ENCODE measurements around the gene POLE.

Gene POLE

DNA sequence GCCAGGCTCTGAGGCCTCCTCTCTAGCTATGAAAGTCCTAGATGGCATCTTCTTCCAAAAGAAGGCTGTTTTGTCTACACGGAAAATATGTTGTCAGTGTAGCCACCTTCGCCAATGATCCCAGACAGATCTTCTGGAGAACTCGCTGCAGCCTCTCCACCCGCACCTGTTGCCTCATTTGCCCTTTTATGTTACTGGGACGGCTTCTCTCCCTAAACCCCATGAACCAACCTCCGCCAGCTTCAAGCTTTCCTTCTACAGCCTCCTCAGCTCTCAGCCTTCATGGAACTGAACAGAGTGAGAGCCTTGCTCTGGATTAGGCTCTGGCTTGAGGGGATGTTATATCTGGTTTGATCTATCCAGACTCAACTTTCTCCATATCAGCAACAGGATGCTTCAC lies 57.8 kb downstream of the POLE start:
- no peak for DNase-seq (ENCODE audit: low spot score)

DNA sequence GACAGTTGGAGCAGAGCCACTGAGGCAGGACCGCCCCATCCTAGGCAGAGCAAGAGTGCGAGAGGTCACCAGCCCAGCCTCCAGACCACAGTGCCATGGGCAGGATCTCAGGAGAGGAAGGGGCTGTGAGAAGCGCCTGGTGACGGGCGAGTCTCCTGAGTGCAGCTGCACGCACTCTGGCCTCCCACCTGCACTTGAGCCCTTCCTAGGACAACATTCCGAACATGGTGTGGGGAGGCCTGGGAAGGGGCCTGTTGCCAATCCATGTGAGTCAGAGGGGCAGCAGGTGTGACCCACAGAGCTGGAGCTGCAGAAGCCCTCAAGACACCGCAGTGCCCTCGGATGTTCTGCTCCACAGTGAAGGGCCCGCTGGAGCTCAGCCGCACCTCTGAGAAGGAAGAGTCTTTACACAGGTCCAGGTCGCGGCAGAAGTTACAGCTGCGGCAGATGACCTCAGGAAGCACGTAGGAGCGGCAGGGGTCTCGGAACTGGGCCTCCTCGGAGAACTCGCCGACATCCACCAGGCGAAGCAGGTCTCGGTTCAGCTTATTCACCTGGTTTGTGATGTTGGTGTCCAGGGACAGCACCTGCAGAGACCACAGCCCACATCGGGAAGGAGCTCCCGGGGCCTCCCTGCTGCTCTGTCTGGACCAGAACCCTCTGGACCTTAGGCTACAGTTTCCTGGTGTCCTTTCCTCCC lies 61.3 kb downstream of the POLE start:
- DNase-seq (ENCODE audit: low spot score), result no peak

GRCh38 chr12:132624910-132625630 lies 62.1 kb downstream of the POLE start:
- DNase-seq (ENCODE audit: low spot score), result no peak

GRCh38 chr12:132624186-132624855 lies 62.8 kb downstream of the POLE start:
- no peak for DNase-seq (ENCODE audit: low spot score)

DNA sequence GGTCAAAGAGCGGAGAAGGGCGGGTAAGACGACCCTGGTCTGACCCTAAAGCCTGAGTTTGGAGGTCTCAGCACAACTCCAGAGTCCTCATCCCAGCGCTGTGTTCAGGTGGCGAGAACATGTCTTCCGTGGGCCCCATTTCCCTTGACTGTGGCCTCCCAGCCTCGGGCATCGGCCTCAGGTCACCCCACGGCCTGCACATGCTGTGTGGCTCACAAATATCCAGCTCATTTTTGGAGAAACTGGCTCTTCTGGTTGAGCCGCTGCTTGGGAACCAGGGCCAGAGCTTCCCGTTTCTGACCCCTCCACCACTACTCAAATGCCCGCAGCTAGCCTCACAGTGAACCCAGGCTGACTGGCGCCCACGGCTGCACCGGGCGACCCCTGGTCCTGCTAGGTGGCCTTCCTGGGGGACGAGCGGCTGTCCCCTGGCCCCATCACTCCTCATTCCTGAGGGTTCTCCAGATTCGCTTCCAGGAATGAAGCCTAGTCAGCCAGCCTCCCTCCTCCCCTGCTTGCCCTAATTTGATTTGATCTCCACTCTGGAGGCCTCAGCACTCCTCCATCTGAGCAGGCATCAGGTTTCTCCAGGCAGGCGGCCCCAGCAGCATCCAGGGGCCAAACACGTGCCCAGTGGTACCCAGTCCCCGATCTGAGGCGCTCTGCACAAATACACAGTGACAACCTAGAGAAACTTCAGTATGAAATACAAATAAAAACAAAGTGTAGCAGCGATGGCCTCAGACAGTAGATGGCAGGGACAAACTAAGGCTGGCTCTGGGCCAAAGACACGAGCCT lies 63.9 kb downstream of the POLE start:
- DNase-seq (ENCODE audit: low spot score), result no peak

DNA sequence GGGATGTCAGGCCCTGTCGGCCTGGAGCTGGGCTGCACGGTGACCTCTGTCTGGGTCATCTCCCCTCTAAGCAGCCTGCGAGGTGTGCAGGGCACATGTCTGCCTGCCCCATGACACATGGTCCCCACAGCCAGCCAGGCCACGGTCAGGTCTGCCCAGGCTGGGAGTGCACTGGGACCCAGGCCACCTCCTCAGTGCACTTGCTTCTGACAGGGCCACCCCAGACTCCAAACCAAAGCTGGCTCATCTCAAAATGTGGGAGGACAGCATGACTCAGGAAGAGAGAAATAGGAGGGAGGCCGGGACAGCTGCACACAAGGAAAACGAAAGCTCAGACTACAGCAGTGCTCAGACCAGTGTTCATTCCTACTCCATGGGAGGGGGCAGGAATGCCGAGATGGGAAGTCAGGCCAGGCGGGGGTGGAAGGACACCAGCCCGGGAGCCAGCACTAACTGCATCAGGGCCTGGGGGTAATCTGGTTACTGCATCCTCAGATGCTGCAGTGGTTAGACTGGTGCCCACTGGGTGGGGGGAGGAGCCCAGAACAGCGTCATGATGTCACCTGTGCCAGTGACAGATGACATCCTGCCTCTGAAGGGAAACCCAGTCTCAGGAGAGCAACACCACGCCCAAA lies 64.6 kb downstream of the POLE start:
- DNase-seq (ENCODE audit: low spot score), result peak; percentile 82

DNA sequence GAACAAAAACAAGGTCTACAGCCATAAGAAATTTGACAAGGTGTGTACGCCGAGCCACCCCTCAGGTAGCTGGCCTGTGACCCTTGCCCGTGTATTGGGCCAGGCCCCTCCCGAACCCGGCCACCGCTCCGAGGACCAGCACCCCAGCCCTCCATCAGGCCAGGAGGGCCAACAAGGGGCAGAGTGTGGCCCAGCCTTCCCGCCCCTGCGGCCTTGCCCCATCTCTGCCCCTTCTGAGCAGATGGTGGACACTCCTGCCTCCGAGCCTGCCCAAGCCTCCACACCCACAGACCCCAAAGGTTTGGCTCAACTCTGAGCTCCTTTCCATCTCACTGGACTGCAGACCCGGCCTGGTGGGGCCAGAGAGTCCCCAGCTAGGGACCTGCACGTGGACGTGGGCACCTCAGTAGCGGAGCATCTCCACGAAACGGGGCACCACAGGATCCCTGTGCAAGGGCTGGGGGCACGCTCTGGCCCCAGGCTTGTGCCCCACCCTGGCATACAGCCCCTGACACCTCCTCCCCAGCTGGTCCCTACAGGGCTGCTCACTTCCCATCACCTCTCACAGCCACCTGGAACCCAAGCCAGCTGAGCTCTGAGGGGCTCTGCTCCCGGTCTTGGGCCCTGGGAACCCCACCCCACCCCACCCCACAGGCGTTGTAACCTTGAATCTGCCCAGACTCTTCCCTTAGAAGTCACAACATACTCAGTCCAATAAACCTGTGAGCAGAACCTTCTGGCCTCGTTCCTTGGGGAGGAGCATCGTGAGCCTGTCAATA lies 65.3 kb downstream of the POLE start:
- DNase-seq (ENCODE audit: low spot score), result no peak

DNA sequence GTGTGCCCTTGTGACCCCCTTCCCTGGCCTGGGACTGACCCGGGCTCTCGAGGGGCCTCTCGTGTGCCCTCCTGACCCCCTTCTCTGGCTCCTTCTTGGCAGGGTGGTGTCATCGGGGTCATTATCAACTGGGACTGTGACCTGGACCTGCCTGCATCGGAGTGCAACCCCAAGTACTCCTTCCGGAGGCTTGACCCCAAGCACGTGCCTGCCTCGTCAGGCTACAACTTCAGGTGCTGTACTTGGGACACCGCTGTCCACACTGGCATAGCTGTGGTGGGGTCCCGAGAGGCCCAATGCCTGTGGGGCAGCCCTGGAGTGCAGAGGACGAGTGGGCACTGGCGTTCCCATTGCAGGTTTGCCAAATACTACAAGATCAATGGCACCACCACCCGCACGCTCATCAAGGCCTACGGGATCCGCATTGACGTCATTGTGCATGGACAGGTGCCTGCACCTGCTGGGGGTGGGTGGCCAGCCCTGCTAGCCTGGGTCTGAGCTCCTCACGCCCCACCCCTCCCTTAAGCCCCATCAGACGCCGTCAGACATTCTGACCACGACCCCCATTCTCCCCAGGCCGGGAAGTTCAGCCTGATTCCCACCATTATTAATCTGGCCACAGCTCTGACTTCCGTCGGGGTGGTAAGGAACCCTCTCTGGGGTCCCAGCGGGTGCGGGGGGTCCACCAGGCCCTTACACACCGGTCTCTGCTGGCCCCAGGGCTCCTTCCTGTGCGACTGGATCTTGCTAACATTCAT lies 66.1 kb downstream of the POLE start:
- no peak for DNase-seq (ENCODE audit: low spot score)

GRCh38 chr12:132620113-132620898 lies 66.8 kb downstream of the POLE start:
- no peak for DNase-seq (ENCODE audit: low spot score)

GRCh38 chr12:132619386-132620112 lies 67.6 kb downstream of the POLE start:
- no peak for DNase-seq (ENCODE audit: low spot score)

DNA sequence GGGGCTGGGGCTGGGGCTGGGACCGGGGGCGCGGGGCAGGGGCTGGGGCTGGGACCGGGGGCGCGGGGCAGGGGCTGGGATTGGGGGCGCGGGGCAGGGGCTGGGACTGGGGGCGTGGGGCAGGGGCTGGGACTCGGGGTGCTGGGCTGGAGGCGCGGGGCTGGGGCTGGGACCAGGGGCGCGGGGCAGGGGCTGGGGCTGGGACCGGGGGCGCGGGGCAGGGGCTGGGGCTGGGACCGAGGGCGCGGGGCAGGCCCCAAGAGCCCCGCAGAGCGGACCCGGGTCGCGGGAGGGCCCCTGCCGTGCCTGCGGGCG lies 68.1 kb downstream of the POLE start:
- DNase-seq (ENCODE audit: low spot score), result no peak

- no peak for DNase-seq (ENCODE audit: low spot score)
Measured at GRCh38 chr12:132618683-132619043, 68.5 kb downstream of the POLE start, which contains the start of gene P2RX2. P2RX2 (plus strand) TSS chr12:132618776; CDS start chr12:132618817, 41 bp downstream.

- DNase-seq (ENCODE audit: low spot score), result no peak
Measured at GRCh38 chr12:132617822-132618682, 69.1 kb downstream of the POLE start.

DNA sequence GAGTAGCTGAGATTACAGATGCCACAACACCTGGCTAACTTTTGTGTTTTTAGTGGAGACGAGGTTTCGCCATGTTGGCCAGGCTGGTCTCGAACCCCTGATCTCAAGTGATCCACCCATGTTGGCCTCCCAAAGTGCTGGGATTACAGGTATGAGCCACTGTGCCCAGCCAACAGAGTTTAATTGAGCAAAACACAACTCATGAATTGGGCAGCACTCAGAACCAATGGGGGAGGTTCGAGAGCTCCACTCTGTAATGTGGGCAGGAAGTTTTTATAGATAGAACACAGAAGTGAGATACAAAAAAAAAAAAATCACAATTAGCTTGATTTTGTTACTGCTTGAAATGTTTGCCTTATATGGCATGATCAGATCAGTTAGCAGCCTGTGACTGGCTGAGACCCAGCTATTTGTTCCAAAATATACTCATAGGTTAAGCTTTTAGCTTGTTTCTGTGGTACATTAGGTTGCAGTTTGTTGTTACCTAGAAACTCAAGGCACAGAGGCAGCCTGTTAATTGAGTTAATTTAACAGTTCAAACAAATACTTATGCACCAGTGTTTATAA lies 69.9 kb downstream of the POLE start:
- DNase-seq (ENCODE audit: low spot score), result no peak

GRCh38 chr12:132615579-132616038 lies 71.5 kb downstream of the POLE start:
- no peak for DNase-seq (ENCODE audit: low spot score)

DNA sequence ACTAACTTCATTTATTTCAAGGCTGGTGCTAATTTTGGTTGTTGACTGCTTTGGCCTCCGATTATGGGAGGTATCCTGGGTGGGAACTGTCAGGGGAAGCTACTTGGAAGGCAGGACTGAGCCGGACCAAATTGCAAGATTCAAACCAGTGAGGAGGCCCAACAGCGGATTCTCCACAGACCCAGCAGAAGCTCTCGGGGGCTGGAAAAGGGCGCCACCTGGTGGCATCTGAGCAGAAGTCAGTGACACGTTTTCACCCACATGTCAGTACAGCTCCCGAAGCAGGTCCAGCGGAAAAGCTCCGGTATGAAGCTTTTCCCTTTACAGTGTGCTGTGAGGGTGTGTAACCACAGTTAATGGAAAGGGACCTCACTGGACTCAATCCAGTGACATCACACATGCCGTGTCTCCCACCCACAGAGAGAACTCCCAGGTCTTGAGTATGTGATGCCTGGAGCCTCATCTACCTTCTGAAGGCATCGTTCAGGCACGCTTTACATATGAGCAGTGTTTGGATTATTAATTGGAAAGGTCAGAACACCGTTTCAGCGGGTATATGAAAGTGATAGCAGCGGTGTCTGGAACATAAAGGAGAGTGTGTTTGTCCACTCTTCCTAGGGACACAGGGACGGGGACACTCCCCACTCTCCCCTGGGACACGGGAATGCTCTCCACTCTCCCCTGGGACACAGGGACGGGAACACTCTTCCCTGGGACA lies 72.1 kb downstream of the POLE start:
- peak; percentile 92 for DNase-seq (ENCODE audit: low spot score)

DNA sequence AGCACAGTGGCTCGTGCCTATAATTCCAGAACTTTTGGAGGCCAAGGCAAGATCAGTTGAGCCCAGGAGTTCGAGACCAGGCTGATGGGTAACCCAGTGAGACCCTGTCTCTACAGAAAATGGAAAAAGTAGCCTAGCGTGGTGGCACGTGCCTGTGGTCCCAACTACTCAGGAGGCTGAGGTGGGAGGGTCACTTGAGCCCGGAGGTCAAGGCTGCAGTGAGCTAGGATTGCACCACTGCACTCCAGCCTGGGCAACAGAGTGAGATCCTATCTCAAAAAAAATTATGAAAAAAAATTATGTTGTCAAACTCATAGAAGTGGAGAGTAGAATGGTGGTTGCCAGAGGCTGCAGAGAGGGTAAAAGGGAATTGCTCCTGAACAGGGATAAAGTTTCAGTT lies 73.1 kb downstream of the POLE start:
- no peak for DNase-seq (ENCODE audit: low spot score)

Measured in AG20443 (cell line).